Measurements from ENCODE around the gene RGSL1. TPM values are rescaled to one million over a fixed set of nuclear protein-coding genes. Genes with fewer than 3 reads are reported as not detected.

Gene RGSL1
- total RNA-seq, 4 donors from 2014 or later, result 0.42 to 0.61 TPM; not detected in 2

DNA sequence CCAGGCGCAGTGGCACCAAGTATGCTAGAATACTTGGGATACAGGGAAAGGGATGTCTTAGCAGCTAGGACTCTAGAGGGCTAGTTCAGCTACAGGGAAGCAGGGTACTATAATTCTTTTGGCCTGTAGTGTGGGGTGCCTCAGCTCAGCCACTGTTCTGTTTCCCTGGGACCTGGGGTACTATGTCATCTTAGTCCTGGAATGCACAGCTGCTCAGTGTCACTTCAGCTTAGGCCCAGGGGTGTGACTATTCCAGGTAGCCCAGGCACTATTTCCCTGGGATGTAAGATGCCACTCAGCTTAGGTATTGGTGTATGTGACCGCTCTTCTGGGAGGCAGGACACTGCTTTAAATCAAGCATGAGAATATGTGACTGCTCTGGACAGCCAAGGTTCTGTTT is 34.1 kb downstream of the RGSL1 start:
- Histone ChIP-seq H3K4me3 (no peak overlapping the region), H3K9me3 (no peaks in the 10 kb centered on the region), H3K27me3 (no peaks in the 10 kb centered on the region), H3K4me1 (no peaks in the 10 kb centered on the region), H3K27ac (no peak overlapping the region), H3K36me3 (no peaks in the 10 kb centered on the region)
- no peak for DNase-seq
- intact Hi-C loops (cut with DNase I), result no loop called here
- TF ChIP-seq POLR2A (IDR thresholded peaks at IDR 0.05) (no peak), CTCF (IDR thresholded peaks at IDR 0.05) (no peak)
- 100% methylated on average over 1 of the region's 2 CpGs for WGBS, 2 donors

GRCh38 chr1:182484531-182485257 is 34.7 kb downstream of the RGSL1 start:
- Histone ChIP-seq H3K4me1 (no peaks in the 10 kb centered on the region), H3K36me3 (no peaks in the 10 kb centered on the region), H3K4me3 (no peak overlapping the region), H3K27me3 (no peaks in the 10 kb centered on the region), H3K9me3 (no peaks in the 10 kb centered on the region), H3K27ac (no peak overlapping the region)
- 33 to 37% methylated on average over 2 to 4 of the region's 5 CpGs for WGBS, 2 donors
- TF ChIP-seq CTCF (IDR thresholded peaks at IDR 0.05) (peak in 2 of 6 experiments; percentile 15 to 42), POLR2A (IDR thresholded peaks at IDR 0.05) (no peak)
- intact Hi-C loops (cut with DNase I), result no loop called here
- DNase-seq, result no peak

GRCh38 chr1:182485861-182486260 is 35.9 kb downstream of the RGSL1 start:
- 67 to 68% methylated on average over 3 of the region's 3 CpGs for WGBS, 2 donors
- Histone ChIP-seq H3K4me3 (no peak overlapping the region), H3K4me1 (no peaks in the 10 kb centered on the region), H3K27ac (no peak overlapping the region), H3K36me3 (no peaks in the 10 kb centered on the region), H3K9me3 (no peaks in the 10 kb centered on the region), H3K27me3 (no peaks in the 10 kb centered on the region)
- intact Hi-C loops (cut with DNase I), result no loop called here
- TF ChIP-seq CTCF (IDR thresholded peaks at IDR 0.05) (no peak), POLR2A (IDR thresholded peaks at IDR 0.05) (no peak)
- DNase-seq, result no peak

GRCh38 chr1:182488803-182489202 is 38.9 kb downstream of the RGSL1 start:
- H3K9me3 ChIP-seq, result no peaks in the 10 kb centered on the region
- H3K27me3 ChIP-seq, result no peaks in the 10 kb centered on the region
- no peak overlapping the region for H3K27ac ChIP-seq
- no peak overlapping the region for H3K4me3 ChIP-seq
- no peaks in the 10 kb centered on the region for H3K4me1 ChIP-seq
- 88 to 92% methylated on average over 1 of the region's 1 CpG for WGBS, 2 donors
- intact Hi-C loops (cut with DNase I), result no loop called here
- no peaks in the 10 kb centered on the region for H3K36me3 ChIP-seq
- TF ChIP-seq CTCF (IDR thresholded peaks at IDR 0.05), result no peak
- no peak for TF ChIP-seq POLR2A (IDR thresholded peaks at IDR 0.05)
- DNase-seq, result no peak

DNA sequence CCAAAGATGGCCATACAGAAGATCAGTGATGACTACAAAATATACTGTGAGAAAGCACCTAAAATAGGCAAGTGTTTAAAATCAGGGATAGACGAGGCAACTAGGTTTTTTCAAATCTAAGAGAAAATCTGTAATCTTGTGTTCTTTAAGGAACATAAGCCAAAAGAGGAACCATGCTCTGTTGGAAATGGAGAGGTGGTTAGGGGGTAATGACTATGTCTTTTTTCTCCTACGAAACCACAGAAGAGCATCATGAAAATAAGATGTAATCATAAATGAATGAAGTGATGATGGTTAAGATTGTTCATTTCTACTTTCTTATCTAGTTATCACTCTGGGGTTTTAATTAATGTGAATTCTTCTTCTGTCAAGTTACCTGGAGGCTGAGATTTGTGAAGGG is 43.1 kb downstream of the RGSL1 start:
- Histone ChIP-seq H3K27me3 (no peaks in the 10 kb centered on the region), H3K4me1 (no peaks in the 10 kb centered on the region), H3K4me3 (no peak overlapping the region), H3K9me3 (no peaks in the 10 kb centered on the region), H3K27ac (no peak overlapping the region), H3K36me3 (no peaks in the 10 kb centered on the region)
- intact Hi-C loops (cut with DNase I), result no loop called here
- TF ChIP-seq POLR2A (IDR thresholded peaks at IDR 0.05), result no peak
- no peak for TF ChIP-seq CTCF (IDR thresholded peaks at IDR 0.05)
- 58 to 62% methylated on average over 2 of the region's 2 CpGs for WGBS, 2 donors
- no peak for DNase-seq
